ENCODE measurements around the gene SCP2.

- no peak for TF ChIP-seq CTCF (conservative IDR thresholded peaks at IDR 0.05; ENCODE audit: low read depth, low read length)
- TF ChIP-seq EZH2phosphoT487 (IDR thresholded peaks at IDR 0.05; ENCODE audit: borderline replicate concordance, low read length), result no peak
- no peak for TF ChIP-seq EZH2 (IDR thresholded peaks at IDR 0.05; ENCODE audit: low read length, unreplicated experiment)
These were observed 22.7 kb upstream of the SCP2 start for GRCh38 chr1:52904208-52904926.

All from PC-3 (cell line).